ENCODE results near the gene GUCD1. TPM values are rescaled to one million over a fixed set of nuclear protein-coding genes. Genes with fewer than 3 reads are reported as not detected.

Gene GUCD1
- total and polyA plus RNA-seq, 2 of the 13 experiments (the other 11 are each of a cell fraction or from before 2014, with no cell fraction given) = 128 to 245 TPM

GRCh38 chr22:24525416-24526037, 29.4 kb downstream of the GUCD1 start (continued):
- TF ChIP-seq ZNF281 (CRISPR knock-in tag; IDR thresholded peaks at IDR 0.05; ENCODE audit: borderline replicate concordance) (peak; percentile 40; the same call in 1 of the 2 replicates), NFE2 (CRISPR knock-in tag; IDR thresholded peaks at IDR 0.05) (no peak), THAP11 (CRISPR knock-in tag; IDR thresholded peaks at IDR 0.05) (peak; percentile 68), PATZ1 (CRISPR knock-in tag; IDR thresholded peaks at IDR 0.05) (peak; percentile 68), TFDP1 (CRISPR knock-in tag; IDR thresholded peaks at IDR 0.05; ENCODE audit: borderline replicate concordance) (no peak), PHF20 (CRISPR knock-in tag; IDR thresholded peaks at IDR 0.05) (no peak), SIX1 (CRISPR knock-in tag; IDR thresholded peaks at IDR 0.05; ENCODE audit: borderline replicate concordance) (peak; percentile 64; the same call in 1 of the 2 replicates), ZNF83 (CRISPR knock-in tag; IDR thresholded peaks at IDR 0.05; ENCODE audit: borderline replicate concordance) (no peak), NFATC3 (CRISPR knock-in tag; IDR thresholded peaks at IDR 0.05) (no peak), ZNF556 (CRISPR knock-in tag; IDR thresholded peaks at IDR 0.05; ENCODE audit: borderline replicate concordance) (peak; percentile 50; the same call in 1 of the 2 replicates), ZNF589 (CRISPR knock-in tag; conservative IDR thresholded peaks at IDR 0.05) (no peak), ZNF616 (CRISPR knock-in tag; IDR thresholded peaks at IDR 0.05; ENCODE audit: low read depth) (no peak), ZNF550 (CRISPR knock-in tag; IDR thresholded peaks at IDR 0.05; ENCODE audit: borderline replicate concordance) (no peak), ZEB1 (IDR thresholded peaks at IDR 0.05; ENCODE audit: insufficient replicate concordance, low read depth) (no peak), ETV6 (CRISPR knock-in tag; conservative IDR thresholded peaks at IDR 0.05) (no peak), RBFOX2 (IDR thresholded peaks at IDR 0.05; ENCODE audit: low read depth, low read length) (no peak), HCFC1 (IDR thresholded peaks at IDR 0.05; ENCODE audit: low read depth, low read length) (no peak), ZNF18 (CRISPR knock-in tag; IDR thresholded peaks at IDR 0.05; ENCODE audit: insufficient replicate concordance) (no peak), ZNF143 (CRISPR knock-in tag; IDR thresholded peaks at IDR 0.05) (no peak), ZNF34 (CRISPR knock-in tag; IDR thresholded peaks at IDR 0.05; ENCODE audit: borderline replicate concordance) (no peak), ZIK1 (CRISPR knock-in tag; IDR thresholded peaks at IDR 0.05; ENCODE audit: borderline replicate concordance, low read depth) (no peak), ASH2L (IDR thresholded peaks at IDR 0.05; ENCODE audit: insufficient read length, low read depth, low read length) (no peak)
